Thoracic aorta endothelial cell (primary cell): ENCODE data around the gene PSEN1. TPM values are rescaled to one million over a fixed set of nuclear protein-coding genes. Genes with fewer than 3 reads are reported as not detected.

ENCODE experiments used
- small RNA-seq: library from RNA; depleted of rRNA; stranded (forward); fragments of <200 nt; gene quantifications from one replicate; pipeline ENCODE3, GENCODE V24; 2012
- total RNA-seq: library from RNA; depleted of rRNA; stranded (reverse); fragments of >200 nt; gene quantifications from 2 replicates; pipeline ENCODE4 v1.2.3, GENCODE V29; 2012

PSEN1 gene
- 45.9 and 52.2 TPM in 2 replicates for total RNA-seq

GRCh38 chr14:73136387-73137225, at the start of gene PSEN1:
Gene PSEN1 (plus strand): TSS chr14:73136507. CDS start chr14:73148020, 11,513 bp downstream.

GRCh38 chr14:73237219-73237785, 101.0 kb downstream of the PSEN1 start, which contains the start of gene PAPLN:
Gene PAPLN (plus strand): TSS chr14:73237506. CDS start chr14:73239779, 2,273 bp downstream.

Small RNAs within 50 kb of the gene (small RNA-seq; reads per million reads assigned to genes)
- gene AC004858.1 (not detected), gene RNU6-419P (not detected)

Other genes with a start within 250 kb of the PSEN1 start
- 4.4 and 9.3 TPM in 2 replicates for gene DPF3, start 242.4 kb upstream of the PSEN1 start, total RNA-seq
- 16.0 and 19.0 TPM in 2 replicates for gene DCAF4, start 210.0 kb upstream of the PSEN1 start, total RNA-seq
- 21.1 and 25.5 TPM in 2 replicates for gene ZFYVE1, start 109.4 kb upstream of the PSEN1 start, total RNA-seq
- gene RBM25, start 78.0 kb upstream of the PSEN1 start, total RNA-seq: 70.6 and 78.8 TPM in 2 replicates
- 1.1 and 1.5 TPM in 2 replicates for gene PAPLN, start 101.0 kb downstream of the PSEN1 start, total RNA-seq